Esophagus muscularis mucosa (tissue), 4 donors: ENCODE measurements around the gene DGCR8.

ENCODE experiments used
- EP300 ChIP-seq: sonication (generic); formaldehyde crosslinking; IDR thresholded peaks from one replicate; pipeline ENCODE4 v1.6.1; 2017; ENCODE audit warnings: antibody characterized with exemption
- POLR2AphosphoS5 ChIP-seq, 2 donors: sonication (generic); formaldehyde crosslinking; IDR thresholded peaks; one replicate each; pipeline ENCODE4 v1.6.1; 2017; ENCODE audit warnings: antibody characterized with exemption in 2 of 2
- TF ChIP-seq, protein P1 (sequence below), 3 experiments: fragments of 200-600 bp in 2 of 3; fragments of 450-650 bp in 1 of 3; sonication (generic) in 2 of 3; IDR thresholded peaks; one replicate each; pipeline ENCODE4 v1.5.1; 2017 to 2019; ENCODE audit warnings: antibody characterized with exemption in 3 of 3, mild to moderate bottlenecking in 2 of 3, moderate library complexity in 1 of 3

DNA sequence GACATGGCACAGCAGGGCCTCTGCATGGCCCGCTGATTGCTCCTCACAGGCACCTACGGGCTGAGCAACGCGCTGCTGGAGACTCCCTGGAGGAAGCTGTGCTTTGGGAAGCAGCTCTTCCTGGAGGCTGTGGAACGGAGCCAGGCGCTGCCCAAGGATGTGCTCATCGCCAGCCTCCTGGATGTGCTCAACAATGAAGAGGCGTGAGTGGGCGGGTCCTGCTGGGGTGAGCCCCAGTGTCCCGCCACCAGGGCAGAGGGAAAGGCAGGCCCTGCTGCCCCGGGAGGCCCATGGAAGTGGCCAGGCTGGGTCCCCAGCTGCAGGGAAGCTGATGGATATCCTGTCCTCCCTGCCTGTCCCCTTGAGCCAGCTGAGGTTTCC, 18.6 kb upstream of the DGCR8 start:
- TF ChIP-seq, protein P1, sequence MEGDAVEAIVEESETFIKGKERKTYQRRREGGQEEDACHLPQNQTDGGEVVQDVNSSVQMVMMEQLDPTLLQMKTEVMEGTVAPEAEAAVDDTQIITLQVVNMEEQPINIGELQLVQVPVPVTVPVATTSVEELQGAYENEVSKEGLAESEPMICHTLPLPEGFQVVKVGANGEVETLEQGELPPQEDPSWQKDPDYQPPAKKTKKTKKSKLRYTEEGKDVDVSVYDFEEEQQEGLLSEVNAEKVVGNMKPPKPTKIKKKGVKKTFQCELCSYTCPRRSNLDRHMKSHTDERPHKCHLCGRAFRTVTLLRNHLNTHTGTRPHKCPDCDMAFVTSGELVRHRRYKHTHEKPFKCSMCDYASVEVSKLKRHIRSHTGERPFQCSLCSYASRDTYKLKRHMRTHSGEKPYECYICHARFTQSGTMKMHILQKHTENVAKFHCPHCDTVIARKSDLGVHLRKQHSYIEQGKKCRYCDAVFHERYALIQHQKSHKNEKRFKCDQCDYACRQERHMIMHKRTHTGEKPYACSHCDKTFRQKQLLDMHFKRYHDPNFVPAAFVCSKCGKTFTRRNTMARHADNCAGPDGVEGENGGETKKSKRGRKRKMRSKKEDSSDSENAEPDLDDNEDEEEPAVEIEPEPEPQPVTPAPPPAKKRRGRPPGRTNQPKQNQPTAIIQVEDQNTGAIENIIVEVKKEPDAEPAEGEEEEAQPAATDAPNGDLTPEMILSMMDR (IDR thresholded peaks at IDR 0.05), result no peak
- TF ChIP-seq POLR2AphosphoS5 (IDR thresholded peaks at IDR 0.05), result no peak
- TF ChIP-seq EP300, result no peak
